CD4-positive, alpha-beta T cell treated with Interleukin-15 for 4 hours (primary cell): ENCODE measurements around the gene NME1.
"Not testable (repeated sequence)": the region's sequence is repeated elsewhere in the genome, so short reads cannot be mapped to it uniquely, and the experiment has no call there.

Source experiments
- DNase-seq: peaks from one replicate; pipeline ENCODE4 v3.0.0-alpha.2; 2020; ENCODE audit warnings: low spot score

Gene NME1

GRCh38 chr17:51144266-51145022 lies 8.9 kb upstream of the NME1 start:
- no peak for DNase-seq

- no peak for DNase-seq
Measured at GRCh38 chr17:51147650-51148049, 5.7 kb upstream of the NME1 start.

- DNase-seq: no peak
Measured at GRCh38 chr17:51149163-51149562, 4.2 kb upstream of the NME1 start.

GRCh38 chr17:51150932-51151331 lies 2.4 kb upstream of the NME1 start:
- no peak for DNase-seq

- no peak for DNase-seq
Measured at GRCh38 chr17:51152766-51153209, 571 bp upstream of the NME1 start.

GRCh38 chr17:51154176-51154575 lies 817 bp downstream of the NME1 start:
- no peak for DNase-seq

- DNase-seq: no peak
Measured at GRCh38 chr17:51155416-51155815, 2.1 kb downstream of the NME1 start.

GRCh38 chr17:51159604-51160003 lies 6.2 kb downstream of the NME1 start:
- DNase-seq: no peak

- no peak for DNase-seq
Measured at GRCh38 chr17:51161541-51161940, 8.2 kb downstream of the NME1 start.

- no peak for DNase-seq
Measured at GRCh38 chr17:51164911-51165679, 11.7 kb downstream of the NME1 start.

GRCh38 chr17:51165680-51166197 lies 12.4 kb downstream of the NME1 start:
- DNase-seq: no peak

GRCh38 chr17:51166198-51166986 lies 13.0 kb downstream of the NME1 start, which contains the start of gene NME2:
Gene NME2 (plus strand): TSS chr17:51166411. CDS start chr17:51166831, 420 bp downstream.
- peak; percentile 63 for DNase-seq

GRCh38 chr17:51166987-51167931 lies 13.9 kb downstream of the NME1 start:
- peak; percentile 57 for DNase-seq

GRCh38 chr17:51169340-51169739 lies 16.0 kb downstream of the NME1 start:
- DNase-seq: no peak

- no peak for DNase-seq
Measured at GRCh38 chr17:51170736-51171135, 17.4 kb downstream of the NME1 start.

GRCh38 chr17:51172030-51172429 lies 18.7 kb downstream of the NME1 start:
- DNase-seq: not testable (repeated sequence)

GRCh38 chr17:51180486-51180885 lies 27.1 kb downstream of the NME1 start:
- no peak for DNase-seq

GRCh38 chr17:51184124-51184523 lies 30.8 kb downstream of the NME1 start:
- no peak for DNase-seq

- no peak for DNase-seq
Measured at GRCh38 chr17:51185763-51186332, 32.5 kb downstream of the NME1 start.

GRCh38 chr17:51188271-51188833 lies 35.0 kb downstream of the NME1 start:
- no peak for DNase-seq
